Measurements from ENCODE around the gene ADGRE1.
"Not testable (repeated sequence)": the region's sequence is repeated elsewhere in the genome, so short reads cannot be mapped to it uniquely, and the experiment has no call there.

The ADGRE1 gene

DNA sequence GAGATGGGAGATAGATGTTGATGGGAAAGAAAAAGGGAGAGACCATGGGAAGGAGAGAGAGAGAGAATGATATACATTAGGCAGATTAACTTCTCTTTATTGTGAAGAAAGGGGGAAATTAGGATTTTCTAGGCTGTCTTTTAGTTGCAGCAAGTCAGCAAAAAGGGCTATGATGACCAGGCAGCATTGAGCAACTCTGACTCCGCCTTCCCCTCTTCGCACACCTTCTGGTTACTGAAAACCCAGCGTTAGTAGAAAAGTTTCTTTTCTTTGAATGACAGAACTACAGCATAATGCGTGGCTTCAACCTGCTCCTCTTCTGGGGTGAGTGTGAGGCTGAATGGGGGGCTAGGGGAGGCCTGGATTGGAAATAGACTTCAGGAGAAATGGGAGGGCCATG lies at the start of gene ADGRE1:
ADGRE1 (plus strand) TSS at position 264 of the 400 bp plus-strand sequence; CDS start at position 294, 30 bp downstream.
- DNase-seq = no peak

- DNase-seq = no peak
Observed at GRCh38 chr19:6838062-6838655, 49.2 kb upstream of the ADGRE1 start.

GRCh38 chr19:6842871-6843607 lies 44.3 kb upstream of the ADGRE1 start:
- no peak for DNase-seq

- no peak for DNase-seq
Observed at GRCh38 chr19:6847828-6848200, 39.6 kb upstream of the ADGRE1 start.

DNA sequence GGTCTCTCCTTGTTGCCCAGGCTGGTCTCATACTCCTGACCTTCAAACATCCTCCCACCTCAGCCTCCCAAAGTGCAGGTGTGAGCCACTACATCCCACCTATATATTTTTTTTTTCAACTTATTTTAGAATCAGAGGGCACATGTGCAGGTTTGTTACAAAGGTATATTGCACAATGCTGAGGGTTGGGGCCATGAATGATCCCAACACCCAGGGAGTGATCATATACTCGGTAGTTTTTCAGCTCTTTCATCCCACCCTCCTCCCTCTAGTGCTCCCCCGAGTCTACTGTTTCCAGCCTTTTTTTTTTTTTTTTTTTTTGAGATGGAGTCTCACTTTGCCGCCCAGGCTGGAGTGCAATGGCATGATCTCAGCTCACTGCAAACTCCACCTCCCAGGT lies 38.4 kb upstream of the ADGRE1 start:
- DNase-seq = no peak

DNA sequence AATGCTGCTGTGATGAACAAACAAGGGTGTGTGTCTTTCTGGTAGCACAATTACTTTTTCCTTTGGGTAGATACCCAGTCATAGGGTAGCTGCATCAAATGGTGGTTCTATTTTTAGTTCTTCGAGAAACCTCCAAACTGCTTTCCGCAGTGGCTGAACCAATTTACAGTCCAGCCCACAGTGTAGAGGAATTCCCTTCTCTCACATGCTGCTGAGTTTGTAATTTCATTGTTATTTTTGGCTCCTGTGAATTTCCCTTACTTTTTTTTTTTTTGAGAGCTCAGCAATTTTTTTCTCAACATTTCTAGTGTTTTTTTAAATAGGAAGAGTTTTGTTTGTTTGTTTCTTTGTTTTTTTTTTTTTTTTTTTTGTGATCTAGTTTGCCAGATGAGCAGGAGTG lies 37.5 kb upstream of the ADGRE1 start:
- DNase-seq = no peak

GRCh38 chr19:6851359-6851758 lies 36.0 kb upstream of the ADGRE1 start:
- no peak for DNase-seq

- no peak for DNase-seq
Observed at GRCh38 chr19:6852001-6852400, 35.4 kb upstream of the ADGRE1 start.

DNA sequence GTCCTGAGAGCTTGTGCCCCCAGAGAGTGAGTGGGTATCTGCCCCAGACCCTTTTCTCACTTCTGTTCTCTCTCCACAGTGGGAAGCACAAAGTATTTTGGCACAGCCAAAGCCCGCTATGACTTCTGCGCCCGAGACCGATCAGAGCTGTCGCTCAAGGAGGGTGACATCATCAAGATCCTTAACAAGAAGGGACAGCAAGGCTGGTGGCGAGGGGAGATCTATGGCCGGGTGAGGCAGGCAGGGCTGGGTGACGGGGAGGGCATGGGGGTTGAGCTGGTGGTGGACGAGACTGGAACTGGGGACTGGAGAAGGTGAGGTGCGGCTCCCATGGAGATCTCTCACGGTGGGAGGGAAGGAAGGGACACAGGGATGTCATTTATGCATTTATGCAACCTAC lies 33.5 kb upstream of the ADGRE1 start:
- no peak for DNase-seq

- DNase-seq = no peak
Observed at GRCh38 chr19:6854758-6855157, 32.6 kb upstream of the ADGRE1 start.

GRCh38 chr19:6856749-6857372 lies 30.5 kb upstream of the ADGRE1 start:
- DNase-seq = no peak

- no peak for DNase-seq
Observed at GRCh38 chr19:6861683-6862286, 25.6 kb upstream of the ADGRE1 start.

DNA sequence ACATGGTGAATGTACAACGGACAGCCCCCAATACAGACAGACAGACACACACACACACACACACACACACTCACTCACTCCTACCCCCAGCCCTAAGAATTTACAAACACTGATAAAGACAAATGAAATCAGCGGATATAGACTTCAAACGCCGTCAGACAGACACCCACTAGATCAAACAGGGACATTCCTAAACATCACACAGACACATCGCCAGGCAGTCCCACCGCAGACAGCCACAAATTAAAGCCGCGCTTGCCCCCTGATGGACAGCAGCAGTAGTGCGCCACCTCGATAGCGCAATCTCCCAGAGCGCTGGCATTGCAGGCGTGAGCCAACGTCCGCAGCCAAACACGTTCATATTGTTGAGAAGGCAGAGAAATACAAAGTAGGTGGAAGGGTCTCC lies 24.7 kb upstream of the ADGRE1 start:
- DNase-seq = peak; percentile 95

DNA sequence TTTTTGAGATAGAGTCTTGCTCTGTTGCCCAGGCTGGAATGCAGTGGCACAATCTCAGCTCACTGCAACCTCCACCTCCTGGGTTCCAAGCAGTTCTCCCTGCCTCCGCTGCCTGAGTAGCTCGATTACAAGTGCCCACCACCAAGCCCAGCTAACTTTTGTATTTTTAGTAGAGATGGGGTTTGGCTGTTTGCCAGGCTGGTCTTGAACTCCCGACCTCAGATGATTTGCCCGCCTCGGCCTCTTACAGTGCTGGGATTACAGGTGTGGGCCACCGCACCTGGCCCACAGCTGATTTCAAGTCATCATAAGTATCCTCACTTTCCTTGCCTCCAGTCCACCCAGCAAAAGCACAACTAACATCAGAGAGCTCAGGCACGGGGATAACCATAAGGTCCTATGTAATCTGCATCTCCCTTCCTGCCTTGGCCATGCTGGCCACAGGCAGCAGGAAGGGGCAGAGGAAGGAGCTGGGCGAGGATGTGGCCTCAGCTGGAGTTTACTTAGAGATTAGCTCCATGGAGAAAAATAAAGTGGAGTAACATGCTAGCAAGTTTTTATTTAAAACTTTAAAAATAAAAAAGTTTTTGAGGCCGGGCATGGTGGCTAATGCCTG lies 22.9 kb upstream of the ADGRE1 start:
- DNase-seq = no peak

GRCh38 chr19:6865849-6866248 lies 21.5 kb upstream of the ADGRE1 start:
- DNase-seq = no peak

GRCh38 chr19:6866741-6867151 lies 20.6 kb upstream of the ADGRE1 start:
- no peak for DNase-seq

GRCh38 chr19:6868351-6868750 lies 19.0 kb upstream of the ADGRE1 start:
- no peak for DNase-seq

GRCh38 chr19:6869151-6869882 lies 18.1 kb upstream of the ADGRE1 start:
- not testable (repeated sequence) for DNase-seq

GRCh38 chr19:6873708-6874431 lies 13.5 kb upstream of the ADGRE1 start:
- DNase-seq = no peak

- no peak for DNase-seq
Observed at GRCh38 chr19:6875218-6875617, 12.2 kb upstream of the ADGRE1 start.

- no peak for DNase-seq
Observed at GRCh38 chr19:6876748-6877147, 10.6 kb upstream of the ADGRE1 start.

GRCh38 chr19:6877766-6878165 lies 9.6 kb upstream of the ADGRE1 start:
- DNase-seq = no peak

Data from activated CD8-positive, alpha-beta memory T cell treated with anti-CD3 and anti-CD28 coated beads for 24 hours (primary cell).